H1 (cell line): ENCODE measurements around the gene IDE.

Experiments used
- EP300 ChIP-seq, 2 experiments: IDR thresholded peaks; 1 replicate in 1 of 2; 2 replicates in 1 of 2; pipeline ENCODE4 v1.6.1; 2011 to 2012; ENCODE audit warnings: low read depth in 2 of 2, low read length in 2 of 2, mild to moderate bottlenecking in 2 of 2, borderline replicate concordance in 1 of 2, inconsistent platforms in 1 of 2, moderate library complexity in 1 of 2
- GABPA ChIP-seq: IDR thresholded peaks from 2 replicates; pipeline ENCODE4 v1.6.1; 2011; ENCODE audit warnings: mild to moderate bottlenecking, low read length, moderate library complexity, borderline replicate concordance; ENCODE audit not compliant: insufficient read depth
- POLR2A ChIP-seq, 2 experiments: IDR thresholded peaks; 1 replicate in 1 of 2; 2 replicates in 1 of 2; pipeline ENCODE4 v1.6.1; 2011; ENCODE audit warnings: low read depth in 2 of 2, low read length in 2 of 2, mild to moderate bottlenecking in 2 of 2; ENCODE audit errors: control extremely low read depth in 1 of 2
- RFX5 ChIP-seq: IDR thresholded peaks from 2 replicates; pipeline ENCODE4 v1.6.1; 2011; ENCODE audit warnings: low read depth, low read length, improper control_type of control experiment, borderline replicate concordance
- TAF1 ChIP-seq: IDR thresholded peaks from 2 replicates; pipeline ENCODE4 v1.6.1; 2011; ENCODE audit warnings: mild to moderate bottlenecking, low read depth, low read length

GRCh38 chr10:92492748-92493240 lies 81.1 kb downstream of the IDE start:
- TF ChIP-seq POLR2A (IDR thresholded peaks at IDR 0.05; ENCODE audit: control extremely low read depth in 1 of 2, low read depth in 2 of 2, low read length in 2 of 2), result no peak
- TF ChIP-seq TAF1, result no peak
- no peak for TF ChIP-seq EP300 (IDR thresholded peaks at IDR 0.05; ENCODE audit: borderline replicate concordance in 1 of 2, low read depth in 2 of 2, low read length in 2 of 2)
- TF ChIP-seq GABPA, result no peak
- TF ChIP-seq RFX5, result no peak
